Renal pelvis (tissue), 4 donors: Measurements from ENCODE around the gene GRAMD1B. TPM values are rescaled to one million over a fixed set of nuclear protein-coding genes. Genes with fewer than 3 reads are reported as not detected.
A peak's percentile ranks its signal among the peaks of the same experiment; 100 is the strongest.
"Not testable (repeated sequence)": the region's sequence is repeated elsewhere in the genome, so short reads cannot be mapped to it uniquely, and the experiment has no call there.

Source experiments
- DNase-seq: peaks from one replicate; pipeline ENCODE4 v3.0.0-alpha.2; 2013
- polyA plus RNA-seq, 3 donors: library from polyadenylated mRNA; unstranded; fragments of 120-200 nt; gene quantifications; one replicate each; pipeline ENCODE4 v1.2.1, GENCODE V29; 2013; ENCODE audit not compliant: insufficient read length in 3 of 3

Gene GRAMD1B
- polyA plus RNA-seq, 3 donors, result 12.8 to 16.0 (median 15.3) TPM

DNA sequence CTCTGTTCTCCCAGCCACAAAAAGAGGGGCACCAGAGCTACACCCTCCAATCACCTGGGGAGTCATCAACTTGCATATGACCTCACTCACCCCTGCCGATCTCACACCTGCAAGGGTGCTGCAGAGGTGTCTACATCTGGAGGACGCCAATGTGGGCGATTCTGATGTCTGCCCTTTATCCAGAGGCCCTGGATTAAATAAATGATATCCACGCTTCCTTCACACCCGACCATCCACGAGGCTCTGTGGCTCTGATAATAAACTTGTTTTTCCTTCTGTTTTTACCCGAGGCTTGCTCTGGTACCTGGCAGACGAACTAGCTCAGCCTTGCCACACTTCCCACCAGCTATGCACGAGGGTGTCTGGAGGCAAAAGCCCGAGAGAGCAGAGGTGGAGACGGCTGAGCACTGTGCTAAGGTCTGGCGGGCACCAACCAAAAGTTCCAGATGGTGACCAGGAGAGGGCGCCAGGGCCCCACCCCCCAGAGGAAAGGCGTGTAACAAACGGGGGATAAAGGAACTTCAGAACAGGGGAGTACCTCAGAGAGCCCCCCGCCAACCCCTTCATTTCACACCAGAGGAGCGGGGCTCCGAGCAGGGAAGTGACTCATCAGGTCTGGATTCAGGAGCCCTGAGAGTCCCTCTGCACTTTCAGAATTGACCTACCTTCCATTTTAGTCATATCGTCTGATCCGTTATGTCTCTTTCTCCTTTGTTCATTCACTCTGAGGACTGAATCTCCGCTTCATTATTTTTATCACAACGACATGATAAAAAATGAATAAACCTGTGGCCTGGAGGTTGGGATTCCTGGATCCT, 210.8 kb downstream of the GRAMD1B start:
- peak; percentile 26 for DNase-seq

DNA sequence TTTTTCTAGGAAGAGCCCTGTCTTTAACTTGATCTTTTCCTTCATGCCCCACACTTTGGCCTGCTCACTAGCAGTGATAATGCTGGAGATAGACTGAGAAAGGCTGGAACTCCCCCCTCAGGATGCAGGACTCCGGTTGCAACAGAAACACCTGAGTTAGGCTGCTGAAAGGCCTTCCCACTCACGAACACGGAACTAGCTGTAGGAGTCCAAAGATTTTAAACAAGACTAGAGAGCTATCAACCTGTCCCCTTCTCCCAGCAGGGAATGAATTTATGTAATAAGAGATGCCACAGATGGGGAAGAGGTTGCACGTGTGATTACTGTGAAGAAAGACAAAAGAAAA, 211.4 kb downstream of the GRAMD1B start:
- DNase-seq, result no peak

GRCh38 chr11:123642435-123642834, 212.4 kb downstream of the GRAMD1B start:
- no peak for DNase-seq

- DNase-seq, result no peak
These were observed 215.4 kb downstream of the GRAMD1B start for GRCh38 chr11:123645286-123645975.

DNA sequence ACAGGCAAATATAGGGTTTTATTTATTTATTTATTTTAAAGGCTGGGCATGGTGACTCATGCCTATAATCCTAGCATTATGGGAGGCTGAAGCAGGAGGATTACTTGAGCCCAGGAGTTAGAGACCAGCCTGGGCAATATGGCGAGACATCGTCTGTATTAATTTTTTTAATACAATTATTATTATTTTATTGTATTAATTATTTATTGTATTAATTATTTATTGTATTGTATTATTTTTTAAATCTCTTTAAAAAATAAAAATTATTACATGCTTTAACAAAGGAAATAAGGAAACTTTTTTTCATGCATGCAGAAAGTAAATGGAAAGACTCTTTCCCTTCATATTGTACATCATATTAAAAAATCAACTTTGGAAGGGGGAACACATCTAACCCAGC, 220.8 kb downstream of the GRAMD1B start:
- no peak for DNase-seq

- DNase-seq, result no peak
These were observed 222.5 kb downstream of the GRAMD1B start for GRCh38 chr11:123652599-123652998.

GRCh38 chr11:123653483-123653826, 223.4 kb downstream of the GRAMD1B start:
- no peak for DNase-seq

GRCh38 chr11:123653827-123654565, 223.9 kb downstream of the GRAMD1B start:
- DNase-seq, result peak; percentile 60

GRCh38 chr11:123654566-123655081, 224.6 kb downstream of the GRAMD1B start, which contains the start of gene SCN3B:
SCN3B (minus strand) TSS chr11:123654624; CDS start chr11:123653801, 823 bp downstream.
- DNase-seq, result peak; percentile 79

- no peak for DNase-seq
These were observed 229.2 kb downstream of the GRAMD1B start for GRCh38 chr11:123659311-123659710.

GRCh38 chr11:123659965-123660364, 229.9 kb downstream of the GRAMD1B start:
- not testable (repeated sequence) for DNase-seq

- peak; percentile 47 for DNase-seq
These were observed 235.2 kb downstream of the GRAMD1B start for GRCh38 chr11:123665306-123665705.

DNA sequence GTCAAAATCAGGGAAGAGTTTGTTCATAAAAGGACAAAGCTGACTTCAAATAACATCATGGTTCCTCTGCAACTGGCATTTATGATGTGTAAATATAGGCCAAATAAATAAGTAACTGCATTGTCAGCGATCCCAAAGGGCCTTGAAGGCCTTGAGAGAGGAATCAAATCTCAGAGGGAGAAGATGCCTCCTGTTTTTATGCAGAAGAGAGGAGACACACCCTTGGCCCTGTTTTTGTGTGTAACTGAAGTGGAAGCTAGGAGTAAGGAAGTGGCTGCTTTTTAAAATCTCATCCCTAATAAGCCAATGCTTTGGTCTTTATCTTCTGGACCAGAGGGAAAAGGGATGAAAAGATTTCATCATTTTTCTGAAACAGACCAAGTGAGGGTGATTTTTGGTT, 240.0 kb downstream of the GRAMD1B start:
- no peak for DNase-seq

DNA sequence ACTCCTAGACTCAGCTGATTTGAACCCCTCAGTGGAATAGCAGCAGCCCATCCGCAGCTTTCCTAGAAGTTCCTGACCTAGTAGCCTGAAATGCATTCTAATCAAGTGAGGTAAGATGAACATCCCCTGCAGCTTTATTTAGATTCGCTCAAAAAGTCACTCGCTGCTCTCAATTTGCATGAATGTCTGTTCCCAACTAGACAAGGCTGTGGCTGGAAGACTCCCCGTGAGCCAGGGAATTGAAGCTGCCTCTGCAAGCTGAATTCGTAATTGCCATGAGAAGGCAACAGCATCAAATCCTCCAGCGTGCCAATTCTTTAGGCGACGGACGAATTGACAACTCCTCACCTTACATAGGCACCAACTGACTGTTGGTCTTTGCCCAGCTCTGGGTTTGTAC, 241.5 kb downstream of the GRAMD1B start:
- DNase-seq, result no peak

DNA sequence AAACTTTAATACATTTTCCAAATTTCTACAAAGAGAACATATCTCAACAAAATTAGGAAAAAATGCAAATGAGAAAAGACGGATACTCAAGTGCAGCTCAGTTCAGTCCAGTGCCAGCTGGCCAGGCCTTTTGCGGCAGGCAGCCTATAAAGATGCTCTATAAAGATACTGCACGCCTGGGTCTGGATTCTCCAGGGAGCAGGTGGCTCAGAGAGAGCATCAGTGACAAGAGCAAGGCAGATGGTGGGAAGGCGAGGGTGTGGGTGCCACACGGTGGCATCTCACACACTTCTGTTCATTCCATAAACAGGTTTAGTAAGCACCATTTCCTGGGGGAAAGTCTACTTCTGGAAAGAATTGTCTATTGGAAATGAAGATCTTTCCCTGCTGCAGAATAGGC, 242.5 kb downstream of the GRAMD1B start:
- no peak for DNase-seq

DNA sequence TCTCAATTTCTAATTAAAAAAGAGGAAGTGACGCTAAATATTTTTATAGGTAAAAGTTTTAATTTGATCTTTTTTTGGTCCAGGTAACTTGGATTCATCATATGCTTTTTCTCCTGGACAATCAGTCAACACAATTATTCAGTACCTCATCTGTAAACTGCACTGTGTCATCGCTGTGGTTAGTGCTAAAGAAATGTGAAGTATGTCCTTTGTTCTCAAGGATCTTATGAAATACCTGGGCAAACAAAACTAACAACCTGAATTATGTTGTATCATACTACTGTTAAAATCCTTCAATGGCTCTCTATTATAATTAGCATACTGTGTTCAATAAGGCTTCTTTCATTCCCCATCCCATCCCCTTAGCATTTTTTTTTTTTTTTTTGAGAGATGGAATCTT, 244.2 kb downstream of the GRAMD1B start:
- no peak for DNase-seq

Other genes starting within 250 kb of the GRAMD1B start
- gene CLMP, start 235.0 kb upstream of the GRAMD1B start, polyA plus RNA-seq, result 10 to 100 TPM; 26.1 to 30.7 (median 27.2) TPM
- gene SCN3B, start 224.4 kb downstream of the GRAMD1B start, polyA plus RNA-seq, result 1 to 10 TPM; 1.4 to 2.1 (median 1.6) TPM